HG03469 (cell line): ENCODE measurements around the gene HDAC1.

Source experiments
- ATAC-seq: cut with Tn5 transposase; IDR thresholded peaks from one replicate; pipeline ENCODE4 v1.9.1; 2021; ENCODE audit warnings: mild to moderate bottlenecking, moderate library complexity, moderate number of reproducible peaks; ENCODE audit not compliant: unreplicated experiment

Gene HDAC1

GRCh38 chr1:32321712-32322291 lies 29.9 kb downstream of the HDAC1 start:
- ATAC-seq, result no peak

GRCh38 chr1:32327204-32327603 lies 35.3 kb downstream of the HDAC1 start:
- no peak for ATAC-seq

- ATAC-seq, result no peak
These were observed 38.1 kb downstream of the HDAC1 start for GRCh38 chr1:32329931-32330466.

GRCh38 chr1:32330558-32331151 lies 38.8 kb downstream of the HDAC1 start:
- ATAC-seq, result no peak

- no peak for ATAC-seq
These were observed 39.7 kb downstream of the HDAC1 start for GRCh38 chr1:32331549-32331948.

GRCh38 chr1:32332290-32333079 lies 40.6 kb downstream of the HDAC1 start:
- ATAC-seq, result no peak

GRCh38 chr1:32333251-32333963 lies 41.5 kb downstream of the HDAC1 start:
- no peak for ATAC-seq

GRCh38 chr1:32334274-32334861 lies 42.5 kb downstream of the HDAC1 start:
- ATAC-seq, result no peak

- ATAC-seq, result no peak
These were observed 43.1 kb downstream of the HDAC1 start for GRCh38 chr1:32334864-32335534.

- ATAC-seq, result no peak
These were observed 43.6 kb downstream of the HDAC1 start for GRCh38 chr1:32335535-32335789.

GRCh38 chr1:32335790-32336590 lies 44.1 kb downstream of the HDAC1 start, which contains the start of gene MARCKSL1:
Gene MARCKSL1, minus strand, starts transcription at chr1:32336233. Its CDS starts 200 bp downstream, at chr1:32336033.
- no peak for ATAC-seq

- ATAC-seq, result no peak
These were observed 44.7 kb downstream of the HDAC1 start for GRCh38 chr1:32336591-32336932.

- ATAC-seq, result no peak
These were observed 45.2 kb downstream of the HDAC1 start for GRCh38 chr1:32336963-32337675.

GRCh38 chr1:32337855-32338636 lies 46.2 kb downstream of the HDAC1 start:
- ATAC-seq, result no peak

GRCh38 chr1:32338637-32339145 lies 46.8 kb downstream of the HDAC1 start:
- ATAC-seq, result no peak

GRCh38 chr1:32339363-32339978 lies 47.6 kb downstream of the HDAC1 start:
- ATAC-seq, result no peak

- ATAC-seq, result no peak
These were observed 49.4 kb downstream of the HDAC1 start for GRCh38 chr1:32341186-32341757.
